ENCODE measurements around the gene ZBTB1.

ZBTB1 gene

DNA sequence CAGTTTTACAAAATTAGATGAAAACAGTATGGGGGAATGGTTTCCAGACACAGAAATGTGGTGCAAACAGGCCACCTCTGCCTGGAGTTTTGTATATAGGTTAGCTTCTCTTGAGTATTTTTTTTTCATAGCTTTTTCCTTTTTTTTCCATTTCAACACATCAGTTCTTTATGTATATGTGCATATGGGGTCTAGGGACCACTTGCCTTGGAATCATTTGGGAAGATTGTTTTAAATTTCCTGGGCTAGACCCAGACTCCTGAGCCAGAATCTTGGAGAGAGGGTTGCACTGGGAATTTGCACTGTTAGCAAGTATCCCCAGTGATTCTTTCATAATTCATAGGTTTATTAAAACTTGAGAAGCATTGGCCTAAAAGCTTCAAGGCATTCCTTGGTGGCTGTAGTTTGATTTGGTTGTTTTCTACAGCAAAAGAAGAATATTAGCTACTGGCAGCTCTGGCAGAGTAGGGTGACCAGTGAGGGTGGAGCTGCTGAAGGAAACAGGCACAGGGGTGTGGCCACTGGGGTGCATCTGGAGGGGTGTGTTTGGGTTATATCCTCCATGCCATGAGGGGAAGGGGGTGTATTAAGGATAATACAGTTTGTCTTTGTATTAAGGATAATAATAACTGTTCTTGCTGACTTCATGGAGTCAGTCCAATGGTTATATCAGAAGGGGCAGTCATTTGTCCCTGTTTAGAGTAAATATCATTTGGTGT is 68.0 kb downstream of the ZBTB1 start:
- DNase-seq: no peak

DNA sequence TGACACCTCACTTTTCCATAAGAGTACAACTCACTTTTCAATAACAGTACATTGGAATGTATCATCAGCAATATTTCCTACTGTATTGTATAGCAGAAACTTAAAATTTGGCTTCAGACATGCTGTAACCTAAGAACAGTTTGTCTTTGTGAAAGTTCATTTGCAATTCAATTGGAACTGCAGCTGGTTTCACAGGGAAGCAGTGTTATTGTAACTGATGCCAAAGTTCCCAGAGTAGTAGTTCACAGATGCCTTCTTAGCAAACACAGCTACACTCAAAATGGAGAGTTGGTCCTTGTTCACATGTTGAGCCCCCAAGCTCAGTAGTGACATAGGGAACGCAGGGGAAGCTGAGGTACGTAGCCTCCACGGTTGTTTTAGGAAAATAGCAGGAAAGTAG is 68.5 kb downstream of the ZBTB1 start:
- DNase-seq: no peak

Data from inflammatory macrophage treated with lipopolysaccharide for 1 hour (primary cell).